Panc1 (cell line): ENCODE data around the gene C1orf56. TPM values are rescaled to one million over a fixed set of nuclear protein-coding genes. Genes with fewer than 3 reads are reported as not detected.

Source experiments
- ATAC-seq: fragments of 200-7000 bp; cut with Tn5 transposase; 2 replicates; pipeline ENCODE4 v1.9.1; 2020; ENCODE audit warnings: mild to moderate bottlenecking, moderate library complexity
- BruUV-seq: library from RNA; stranded (reverse); fragments of 400-500 nt; replicated peaks from 2 replicates; lab custom pipeline; 2021; lab: Mats Ljungman, UMichigan
- CTCF ChIA-PET: fragments of 300-600 bp; sonication (Branson Sonifier 250); formaldehyde crosslinking; loops from one replicate; lab custom pipeline; 2022; ENCODE audit warnings: antibody characterized with exemption; lab: Charles Lee
- POLR2A ChIA-PET: fragments of 300-600 bp; sonication (Branson Sonifier 250); formaldehyde crosslinking; loops from one replicate; lab custom pipeline; 2022; ENCODE audit warnings: antibody characterized with exemption; lab: Charles Lee
- DNase-seq: peaks from one replicate; pipeline ENCODE4 v3.0.0-alpha.2; 2010; ENCODE audit warnings: low read depth, low spot score
- H3K27ac ChIP-seq: 2 replicates; pipeline ENCODE4 v1.5.1; 2011; ENCODE audit warnings: mild to moderate bottlenecking, low read length, inconsistent platforms
- H3K27me3 ChIP-seq: fragments of 200-500 bp; sonication (Bioruptor generic); 2 replicates; pipeline ENCODE4 v1.6.0; 2014; ENCODE audit warnings: low read length, inconsistent platforms; ENCODE audit not compliant: control insufficient read depth, insufficient read depth
- H3K36me3 ChIP-seq: fragments of 200-500 bp; sonication (Bioruptor generic); 2 replicates; pipeline ENCODE4 v1.5.1; 2014; ENCODE audit warnings: inconsistent platforms, mild to moderate bottlenecking, low read length, moderate library complexity; ENCODE audit not compliant: control insufficient read depth, insufficient read depth
- H3K4me1 ChIP-seq: 2 replicates; pipeline ENCODE4 v1.5.1; 2011; ENCODE audit warnings: inconsistent platforms, mild to moderate bottlenecking, low read length, moderate library complexity; ENCODE audit not compliant: control insufficient read depth, insufficient read depth
- H3K4me3 ChIP-seq, 2 experiments: 2 replicates each; pipeline ENCODE4 v1.5.1; 2011 to 2012; ENCODE audit warnings: low read depth in 2 of 2, low read length in 2 of 2, mild to moderate bottlenecking in 2 of 2, inconsistent platforms in 1 of 2, moderate library complexity in 1 of 2
- H3K9me3 ChIP-seq: fragments of 200-500 bp; sonication (Bioruptor generic); 2 replicates; pipeline ENCODE4 v1.5.1; 2014; ENCODE audit warnings: low read depth, mild to moderate bottlenecking, inconsistent platforms, low read length, moderate library complexity; ENCODE audit not compliant: control insufficient read depth, insufficient read depth
- CTCF ChIP-seq: fragments of 450-650 bp; IDR thresholded peaks from 2 replicates; pipeline ENCODE4 v1.5.1; 2017; ENCODE audit warnings: mild to moderate bottlenecking
- POLR2AphosphoS5 ChIP-seq: IDR thresholded peaks from 2 replicates; pipeline ENCODE4 v1.6.1; 2012; ENCODE audit warnings: mild to moderate bottlenecking, low read depth, low read length, moderate library complexity
- REST ChIP-seq, 2 experiments: IDR thresholded peaks; 2 replicates each; pipeline ENCODE4 v1.6.1; 2011 to 2012; ENCODE audit warnings: low read depth in 2 of 2, control low read depth in 1 of 2, low read length in 1 of 2, mild to moderate bottlenecking in 1 of 2, moderate library complexity in 1 of 2; ENCODE audit not compliant: insufficient read depth in 1 of 2
- SIN3A ChIP-seq: IDR thresholded peaks from 2 replicates; pipeline ENCODE4 v1.6.1; 2012; ENCODE audit warnings: low read depth, mild to moderate bottlenecking, low read length, moderate library complexity, borderline replicate concordance; ENCODE audit not compliant: insufficient read depth
- TCF7L2 ChIP-seq: IDR thresholded peaks from 2 replicates; pipeline ENCODE4 v1.6.1; 2011; ENCODE audit warnings: mild to moderate bottlenecking, low read depth, low read length, inconsistent platforms
- in situ Hi-C: cut with HindIII; loops from 2 replicates; pipeline ENCODE4 v1.10.0; 2016; ENCODE audit warnings: low sequenced_read_pairs, low pct_unique_long_range_greater_than_20kb
- intact Hi-C: fragments of 100-400 bp; cut with micrococcal nuclease; formaldehyde crosslinking; loops from one replicate; pipeline ENCODE4 v1.10.0; 2022; ENCODE audit not compliant: unreplicated experiment
- total RNA-seq: library from RNA; stranded (reverse); gene quantifications from one replicate; pipeline ENCODE4 v1.2.1, GENCODE V29; 2021; ENCODE audit not compliant: unreplicated experiment

Gene C1orf56
- total RNA-seq, 1 experiment from 2014 or later = 2.7 TPM

- H3K9me3 ChIP-seq = no peaks in the 10 kb centered on the region
- H3K4me1 ChIP-seq = peaks cover 7% of the 10 kb centered on the region
- ChIA-PET CTCF (no interaction called here), POLR2A (no interaction called here)
- no peaks in the 10 kb centered on the region for H3K36me3 ChIP-seq
- no peak overlapping the region for H3K4me3 ChIP-seq
- no peaks in the 10 kb centered on the region for H3K27me3 ChIP-seq
- TF ChIP-seq SIN3A (no peak), TCF7L2 (no peak), CTCF (no peak)
- BruUV-seq = no TSS peak
- no peak overlapping the region for H3K27ac ChIP-seq
- in situ Hi-C loops (no loop called here), intact Hi-C loops (no loop called here)
- DNase-seq = no peak
- ATAC-seq = no peak
These were observed 34.7 kb upstream of the C1orf56 start for GRCh38 chr1:151012684-151013471.

- TF ChIP-seq TCF7L2 = no peak
- no peak for TF ChIP-seq CTCF
- no peak for TF ChIP-seq SIN3A
- TF ChIP-seq REST (IDR thresholded peaks at IDR 0.05; ENCODE audit: insufficient read depth in 1 of 2, low read depth in 2 of 2, low read length in 1 of 2) = no peak
- no peak for TF ChIP-seq POLR2AphosphoS5
- ChIA-PET CTCF (no interaction called here), POLR2A (no interaction called here)
- ATAC-seq = no peak
- no TSS peak for BruUV-seq
- in situ Hi-C loops = no loop called here
- DNase-seq = no peak
- Histone ChIP-seq H3K9me3 (no peaks in the 10 kb centered on the region), H3K27ac (no peak overlapping the region), H3K27me3 (no peaks in the 10 kb centered on the region), H3K4me3 (no peak overlapping the region), H3K4me1 (peaks cover 7% of the 10 kb centered on the region), H3K36me3 (no peaks in the 10 kb centered on the region)
- intact Hi-C loops = no loop called here
These were observed 34.0 kb upstream of the C1orf56 start for GRCh38 chr1:151013518-151013917.
